K562 (cell line): Measurements from ENCODE around the gene ZNF337.
"Not testable (repeated sequence)": the region's sequence is repeated elsewhere in the genome, so short reads cannot be mapped to it uniquely, and the experiment has no call there.

ENCODE experiments used
- BDP1 ChIP-seq: IDR thresholded peaks from 3 replicates; pipeline ENCODE4 v1.6.1; 2011; ENCODE audit not compliant: insufficient read length, insufficient read depth
- EZH2 ChIP-seq: IDR thresholded peaks from 2 replicates; pipeline ENCODE4 v1.6.1; 2012; ENCODE audit warnings: low read depth, mild to moderate bottlenecking, inconsistent platforms, low read length, borderline replicate concordance
- POLR2A ChIP-seq: fragments of 450-650 bp; conservative IDR thresholded peaks from 2 replicates; pipeline ENCODE4 v1.6.1; 2016
- POLR2AphosphoS5 ChIP-seq: IDR thresholded peaks from 2 replicates; pipeline ENCODE4 v1.6.1; 2011; ENCODE audit warnings: mild to moderate bottlenecking, low read depth, low read length, moderate library complexity; ENCODE audit not compliant: control insufficient read depth, insufficient read depth
- RFX5 ChIP-seq: IDR thresholded peaks from 2 replicates; pipeline ENCODE4 v1.6.1; 2011; ENCODE audit warnings: low read depth, mild to moderate bottlenecking, improper control_type of control experiment, low read length
- TF ChIP-seq, protein P1 (sequence below): sonication (generic); formaldehyde crosslinking; IDR thresholded peaks from 2 replicates; pipeline ENCODE4 v1.9.0; 2022; ENCODE audit warnings: mild to moderate bottlenecking, missing genetic modification reagents
- TF ChIP-seq, protein P2 (sequence below): sonication (generic); formaldehyde crosslinking; IDR thresholded peaks from 2 replicates; pipeline ENCODE4 v1.8.0; 2023; ENCODE audit warnings: missing genetic modification reagents, mild to moderate bottlenecking, borderline replicate concordance
- TF ChIP-seq, protein P3 (sequence below): fragments of 250-450 bp; sonication (Bioruptor Pico); IDR thresholded peaks from 2 replicates; pipeline ENCODE4 v1.5.0; 2020; ENCODE audit warnings: mild to moderate bottlenecking, borderline replicate concordance

DNA sequence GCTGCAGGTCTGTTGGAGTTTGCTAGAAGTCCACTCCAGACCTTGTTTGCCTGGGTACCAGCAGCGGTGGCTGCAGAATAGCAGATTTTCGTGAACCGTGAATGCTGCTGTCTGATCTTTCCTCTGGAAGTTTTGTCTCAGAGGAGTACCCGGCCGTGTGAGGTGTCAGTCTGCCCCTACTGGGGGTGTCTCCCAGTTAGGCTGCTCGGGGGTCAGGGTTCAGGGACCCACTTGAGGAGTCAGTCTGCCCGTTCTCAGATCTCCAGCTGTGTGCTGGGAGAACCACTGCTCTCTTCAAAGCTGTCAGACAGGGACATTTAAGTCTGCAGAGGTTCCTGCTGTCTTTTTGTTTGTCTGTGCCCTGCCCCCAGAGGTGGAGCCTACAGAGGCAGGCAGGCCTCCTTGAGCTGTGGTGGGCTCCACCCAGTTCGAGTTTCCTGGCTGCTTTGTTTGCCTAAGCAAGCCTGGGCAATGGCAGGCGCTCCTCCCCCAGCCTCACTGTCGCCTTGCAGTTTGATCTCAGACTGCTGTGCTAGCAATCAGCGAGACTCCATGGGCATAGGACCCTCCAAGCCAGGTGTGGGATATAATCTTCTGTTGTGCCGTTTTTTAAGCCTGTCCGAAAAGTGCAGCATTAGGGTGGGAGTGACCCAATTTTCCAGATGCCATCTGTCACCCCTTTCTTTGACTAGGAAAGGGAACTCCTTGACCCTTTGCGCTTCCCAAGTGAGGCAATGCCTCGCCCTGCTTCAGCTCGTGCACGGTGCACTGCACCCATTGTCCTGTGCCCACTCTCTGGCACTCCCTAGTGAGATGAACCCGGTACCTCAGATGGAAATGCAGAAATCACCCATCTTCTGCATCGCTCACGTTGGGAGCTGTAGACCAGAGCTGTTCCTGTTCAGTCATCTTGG lies 22.5 kb upstream of the ZNF337 start:
- not testable (repeated sequence) for TF ChIP-seq POLR2A, EZH2, POLR2AphosphoS5, BDP1, RFX5
- TF ChIP-seq, protein P1, sequence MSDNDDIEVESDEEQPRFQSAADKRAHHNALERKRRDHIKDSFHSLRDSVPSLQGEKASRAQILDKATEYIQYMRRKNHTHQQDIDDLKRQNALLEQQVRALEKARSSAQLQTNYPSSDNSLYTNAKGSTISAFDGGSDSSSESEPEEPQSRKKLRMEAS (CRISPR knock-in tag): not testable (repeated sequence)
- TF ChIP-seq, protein P2, sequence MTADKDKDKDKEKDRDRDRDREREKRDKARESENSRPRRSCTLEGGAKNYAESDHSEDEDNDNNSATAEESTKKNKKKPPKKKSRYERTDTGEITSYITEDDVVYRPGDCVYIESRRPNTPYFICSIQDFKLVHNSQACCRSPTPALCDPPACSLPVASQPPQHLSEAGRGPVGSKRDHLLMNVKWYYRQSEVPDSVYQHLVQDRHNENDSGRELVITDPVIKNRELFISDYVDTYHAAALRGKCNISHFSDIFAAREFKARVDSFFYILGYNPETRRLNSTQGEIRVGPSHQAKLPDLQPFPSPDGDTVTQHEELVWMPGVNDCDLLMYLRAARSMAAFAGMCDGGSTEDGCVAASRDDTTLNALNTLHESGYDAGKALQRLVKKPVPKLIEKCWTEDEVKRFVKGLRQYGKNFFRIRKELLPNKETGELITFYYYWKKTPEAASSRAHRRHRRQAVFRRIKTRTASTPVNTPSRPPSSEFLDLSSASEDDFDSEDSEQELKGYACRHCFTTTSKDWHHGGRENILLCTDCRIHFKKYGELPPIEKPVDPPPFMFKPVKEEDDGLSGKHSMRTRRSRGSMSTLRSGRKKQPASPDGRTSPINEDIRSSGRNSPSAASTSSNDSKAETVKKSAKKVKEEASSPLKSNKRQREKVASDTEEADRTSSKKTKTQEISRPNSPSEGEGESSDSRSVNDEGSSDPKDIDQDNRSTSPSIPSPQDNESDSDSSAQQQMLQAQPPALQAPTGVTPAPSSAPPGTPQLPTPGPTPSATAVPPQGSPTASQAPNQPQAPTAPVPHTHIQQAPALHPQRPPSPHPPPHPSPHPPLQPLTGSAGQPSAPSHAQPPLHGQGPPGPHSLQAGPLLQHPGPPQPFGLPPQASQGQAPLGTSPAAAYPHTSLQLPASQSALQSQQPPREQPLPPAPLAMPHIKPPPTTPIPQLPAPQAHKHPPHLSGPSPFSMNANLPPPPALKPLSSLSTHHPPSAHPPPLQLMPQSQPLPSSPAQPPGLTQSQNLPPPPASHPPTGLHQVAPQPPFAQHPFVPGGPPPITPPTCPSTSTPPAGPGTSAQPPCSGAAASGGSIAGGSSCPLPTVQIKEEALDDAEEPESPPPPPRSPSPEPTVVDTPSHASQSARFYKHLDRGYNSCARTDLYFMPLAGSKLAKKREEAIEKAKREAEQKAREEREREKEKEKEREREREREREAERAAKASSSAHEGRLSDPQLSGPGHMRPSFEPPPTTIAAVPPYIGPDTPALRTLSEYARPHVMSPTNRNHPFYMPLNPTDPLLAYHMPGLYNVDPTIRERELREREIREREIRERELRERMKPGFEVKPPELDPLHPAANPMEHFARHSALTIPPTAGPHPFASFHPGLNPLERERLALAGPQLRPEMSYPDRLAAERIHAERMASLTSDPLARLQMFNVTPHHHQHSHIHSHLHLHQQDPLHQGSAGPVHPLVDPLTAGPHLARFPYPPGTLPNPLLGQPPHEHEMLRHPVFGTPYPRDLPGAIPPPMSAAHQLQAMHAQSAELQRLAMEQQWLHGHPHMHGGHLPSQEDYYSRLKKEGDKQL (CRISPR knock-in tag): not testable (repeated sequence)
- TF ChIP-seq, protein P3, sequence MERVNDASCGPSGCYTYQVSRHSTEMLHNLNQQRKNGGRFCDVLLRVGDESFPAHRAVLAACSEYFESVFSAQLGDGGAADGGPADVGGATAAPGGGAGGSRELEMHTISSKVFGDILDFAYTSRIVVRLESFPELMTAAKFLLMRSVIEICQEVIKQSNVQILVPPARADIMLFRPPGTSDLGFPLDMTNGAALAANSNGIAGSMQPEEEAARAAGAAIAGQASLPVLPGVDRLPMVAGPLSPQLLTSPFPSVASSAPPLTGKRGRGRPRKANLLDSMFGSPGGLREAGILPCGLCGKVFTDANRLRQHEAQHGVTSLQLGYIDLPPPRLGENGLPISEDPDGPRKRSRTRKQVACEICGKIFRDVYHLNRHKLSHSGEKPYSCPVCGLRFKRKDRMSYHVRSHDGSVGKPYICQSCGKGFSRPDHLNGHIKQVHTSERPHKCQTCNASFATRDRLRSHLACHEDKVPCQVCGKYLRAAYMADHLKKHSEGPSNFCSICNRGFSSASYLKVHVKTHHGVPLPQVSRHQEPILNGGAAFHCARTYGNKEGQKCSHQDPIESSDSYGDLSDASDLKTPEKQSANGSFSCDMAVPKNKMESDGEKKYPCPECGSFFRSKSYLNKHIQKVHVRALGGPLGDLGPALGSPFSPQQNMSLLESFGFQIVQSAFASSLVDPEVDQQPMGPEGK (CRISPR knock-in tag): not testable (repeated sequence)
